Naive thymus-derived CD4-positive, alpha-beta T cell (primary cell): Measurements from ENCODE around the gene CSNK1A1. TPM values are rescaled to one million over a fixed set of nuclear protein-coding genes. Genes with fewer than 3 reads are reported as not detected.

Source experiments
- ATAC-seq: fragments of 150-1000 bp; cut with Tn5 transposase; 2 replicates; pipeline ENCODE4 v1.10.0; 2021; ENCODE audit warnings: mild to moderate bottlenecking, moderate library complexity
- CTCF ChIA-PET: fragments of 350-600 bp; sonication (Branson Sonifier 250); formaldehyde crosslinking; loops from one replicate; lab custom pipeline; 2021; ENCODE audit warnings: antibody characterized with exemption; lab: Charles Lee
- POLR2A ChIA-PET: fragments of 350-600 bp; sonication (Branson Sonifier 250); formaldehyde crosslinking; loops from one replicate; lab custom pipeline; 2021; ENCODE audit warnings: antibody characterized with exemption, inconsistent platforms; lab: Charles Lee
- DNase-seq, 9 donors: peaks; one replicate each; pipeline versions ENCODE4 v3.0.0 to v3.0.0-alpha.2; 2020 to 2022; ENCODE audit warnings: mixed read lengths in 1 of 9
- H3K27ac ChIP-seq: one replicate; pipeline ENCODE4 v1.7.0; 2013; ENCODE audit warnings: mild to moderate bottlenecking, low read depth, low read length, moderate library complexity
- H3K27me3 ChIP-seq, 2 donors: one replicate each; pipeline ENCODE4 v1.7.0; 2013; ENCODE audit warnings: low read length in 2 of 2, mild to moderate bottlenecking in 2 of 2, moderate library complexity in 2 of 2; ENCODE audit not compliant: control insufficient read depth in 2 of 2, insufficient read depth in 2 of 2
- H3K36me3 ChIP-seq, 3 experiments: 1 replicate in 2 of 3; 2 replicates in 1 of 3; pipeline ENCODE4 v1.7.0; 2013; ENCODE audit warnings: low read length in 3 of 3, mild to moderate bottlenecking in 3 of 3, moderate library complexity in 1 of 3; ENCODE audit not compliant: insufficient read depth in 3 of 3, control insufficient read depth in 2 of 3
- H3K4me1 ChIP-seq, 2 donors: one replicate each; pipeline ENCODE4 v1.7.0; 2013; ENCODE audit warnings: low read length in 2 of 2, mild to moderate bottlenecking in 2 of 2, moderate library complexity in 1 of 2; ENCODE audit not compliant: control insufficient read depth in 2 of 2, insufficient read depth in 2 of 2
- H3K4me3 ChIP-seq: 2 replicates; pipeline ENCODE4 v1.7.0; 2013; ENCODE audit warnings: mild to moderate bottlenecking, low read length
- H3K9me3 ChIP-seq, 3 experiments: 1 replicate in 2 of 3; 2 replicates in 1 of 3; pipeline ENCODE4 v1.7.0; 2013; ENCODE audit warnings: low read length in 3 of 3; ENCODE audit not compliant: control insufficient read depth in 2 of 3
- H3K27ac Mint-ChIP-seq, 9 donors: one replicate each; pipeline ENCODE4 v1.8.0; 2020 to 2022; ENCODE audit warnings: mixed read lengths in 9 of 9, mild to moderate bottlenecking in 8 of 9, moderate library complexity in 5 of 9, inconsistent platforms in 2 of 9
- H3K27me3 Mint-ChIP-seq, 5 donors: one replicate each; pipeline ENCODE4 v1.8.0; 2021 to 2022; ENCODE audit warnings: mixed read lengths in 5 of 5, mild to moderate bottlenecking in 1 of 5
- H3K36me3 Mint-ChIP-seq, 5 donors: one replicate each; pipeline ENCODE4 v1.8.0; 2020 to 2022; ENCODE audit warnings: mixed read lengths in 5 of 5, mild to moderate bottlenecking in 3 of 5, inconsistent platforms in 1 of 5
- H3K4me1 Mint-ChIP-seq, 7 donors: one replicate each; pipeline ENCODE4 v1.8.0; 2020 to 2022; ENCODE audit warnings: mixed read lengths in 7 of 7, mild to moderate bottlenecking in 3 of 7, inconsistent platforms in 1 of 7
- H3K4me3 Mint-ChIP-seq, 10 donors: one replicate each; pipeline ENCODE4 v1.8.0; 2020 to 2022; ENCODE audit warnings: mild to moderate bottlenecking in 10 of 10, mixed read lengths in 10 of 10, moderate library complexity in 6 of 10, inconsistent platforms in 2 of 10
- H3K9me3 Mint-ChIP-seq, 11 donors: one replicate each; pipeline ENCODE4 v1.8.0; 2020 to 2022; ENCODE audit warnings: mixed read lengths in 11 of 11, mild to moderate bottlenecking in 4 of 11, inconsistent platforms in 1 of 11, moderate library complexity in 1 of 11
- intact Hi-C, 2 donors: fragments of 100-400 bp; cut with micrococcal nuclease; formaldehyde crosslinking; loops; one replicate each; pipeline ENCODE4 v1.15.1; 2023
- polyA plus RNA-seq, 2 donors: library from polyadenylated mRNA; unstranded; fragments of 300-500 nt; fragmentation: Illumina TruSeq; gene quantifications; one replicate each; pipeline ENCODE4 v1.2.3, GENCODE V29; 2021
- total RNA-seq, 6 experiments: library from RNA in 5 of 6; stranded (reverse) in 5 of 6; gene quantifications; 1 replicate in 5 of 6; 2 replicates in 1 of 6; pipeline ENCODE4 v1.2.3 and lab custom pipeline; 2021 to 2026

The CSNK1A1 gene
- total and polyA plus RNA-seq, 7 experiments from 2014 or later, result 146 to 217 (median 178) TPM

DNA sequence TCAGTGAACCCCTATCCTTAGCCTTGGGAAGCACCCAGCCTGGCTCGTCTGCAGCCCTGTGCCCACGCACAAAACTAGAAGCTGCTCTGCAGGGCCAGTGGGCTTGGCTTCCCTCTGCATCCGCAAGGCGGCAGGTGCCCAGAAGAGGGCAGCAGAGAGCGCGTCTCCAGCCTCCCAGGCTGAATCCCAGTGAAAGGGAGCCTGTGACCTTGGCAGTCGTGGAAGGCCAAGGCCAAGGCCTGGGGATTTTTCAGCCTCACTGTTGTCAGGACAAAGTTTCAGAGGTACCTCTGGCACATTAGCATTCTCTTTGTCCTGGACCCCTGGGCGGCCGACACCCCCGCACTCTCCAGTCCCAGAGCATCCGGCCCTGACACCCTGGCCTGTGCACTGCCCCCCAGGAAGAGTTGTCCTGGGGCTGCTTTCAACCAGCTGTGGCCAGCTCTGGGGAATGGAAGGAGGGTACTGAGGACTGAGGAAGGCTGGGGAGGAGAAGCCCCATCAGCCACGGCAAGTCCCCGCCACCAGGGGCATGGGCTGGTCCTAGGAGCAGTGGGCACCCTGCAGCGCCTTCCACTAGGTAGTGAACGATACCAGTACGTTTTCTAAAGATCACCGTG lies 108.6 kb downstream of the CSNK1A1 start:
- ChIA-PET POLR2A (interaction anchor here (0.9 to 1.2 kb wide), 2 partner anchors 12 to 109 kb away, joined by 4 to 5 read pairs; partner anchors contain the start of gene CSNK1A1), CTCF (interaction anchor here (1.0 to 5.7 kb wide), 5 partner anchors 14 to 126 kb away, joined by 3 to 67 read pairs (median 4); no protein-coding TSS in a partner anchor)
- Mint-ChIP-seq H3K4me3 (no peak overlapping the region), H3K27ac (peak overlapping the region in 3 of 9 donors; percentile 2 to 52 (median 15)), H3K27me3 (no peaks in the 10 kb centered on the region), H3K36me3 (no peaks in the 10 kb centered on the region), H3K9me3 (no peaks in the 10 kb centered on the region), H3K4me1 (peaks cover 1 to 20% (median 12%) of the 10 kb centered on the region in 7 donors)
- ATAC-seq (peak; percentile 81), DNase-seq (peak; percentile 16 to 82 (median 51))
- H3K4me1 ChIP-seq, result no peaks in the 10 kb centered on the region
- H3K27ac ChIP-seq, result no peak overlapping the region
- H3K4me3 ChIP-seq, result no peak overlapping the region
- no peaks in the 10 kb centered on the region for H3K36me3 ChIP-seq
- intact Hi-C loops, result loop anchor here (1.0 kb wide), 3 partner anchors 109 to 176 kb away; partner anchors contain the start of gene CSNK1A1 (in 1 of the 2)
- no peaks in the 10 kb centered on the region for H3K27me3 ChIP-seq
- no peaks in the 10 kb centered on the region for H3K9me3 ChIP-seq

Other genes with a start within 250 kb of the CSNK1A1 start
- 10 to 100 TPM; 12.0 to 40.1 (median 32.2) TPM for gene GRPEL2, start 205.9 kb downstream of the CSNK1A1 start, total RNA-seq
- gene GRPEL2, start 205.9 kb downstream of the CSNK1A1 start, polyA plus RNA-seq, result 1 to 10 TPM; 5.9 to 7.5 TPM
- 10 to 100 TPM; 29.7 to 53.7 (median 36.3) TPM for gene PCYOX1L, start 193.4 kb downstream of the CSNK1A1 start, total RNA-seq
- 10 to 100 TPM; 12.7 to 21.1 TPM for gene PCYOX1L, start 193.4 kb downstream of the CSNK1A1 start, polyA plus RNA-seq
- gene IL17B, start 172.1 kb downstream of the CSNK1A1 start, total RNA-seq, result not detected
- gene IL17B, start 172.1 kb downstream of the CSNK1A1 start, polyA plus RNA-seq, result not detected
- gene ARHGEF37, start 30.1 kb upstream of the CSNK1A1 start, total RNA-seq, result 1 to 10 TPM in 1 of 5 experiments, under 1 TPM in 3, not detected in 1; 0.43 to 1.8 (median 0.80) TPM
- gene ARHGEF37, start 30.1 kb upstream of the CSNK1A1 start, polyA plus RNA-seq, result under 1 TPM; 0.46 to 0.47 TPM
- 10 to 100 TPM in 1 of 5 experiments, 1 to 10 TPM in 4; 4.3 to 10.9 (median 5.0) TPM for gene PPARGC1B, start 178.9 kb upstream of the CSNK1A1 start, total RNA-seq
- 1 to 10 TPM; 1.8 to 2.4 TPM for gene PPARGC1B, start 178.9 kb upstream of the CSNK1A1 start, polyA plus RNA-seq